Left cardiac atrium (tissue), 4 donors: ENCODE results near the gene AFF1. TPM values are rescaled to one million over a fixed set of nuclear protein-coding genes. Genes with fewer than 3 reads are reported as not detected.
"Not testable (repeated sequence)": the region's sequence is repeated elsewhere in the genome, so short reads cannot be mapped to it uniquely, and the experiment has no call there.

Source experiments
- ATAC-seq, 2 donors: fragments of 200-7000 bp; cut with Tn5 transposase; one replicate each; pipeline ENCODE4 v1.9.1; 2020; ENCODE audit warnings: mild to moderate bottlenecking in 2 of 2, moderate library complexity in 2 of 2
- DNase-seq: peaks from one replicate; pipeline ENCODE4 v3.0.0-alpha.2; 2020
- intact Hi-C, 2 donors: fragments of 100-400 bp; cut with DNase I; formaldehyde crosslinking; loops; one replicate each; pipeline versions ENCODE4 v1.14.1 to v1.15.1; 2022 to 2023
- total RNA-seq, 2 donors: library from RNA; stranded (reverse); fragmentation: NEBNext Ultra II Directional; extraction: Animal tissue kit (Norgen Biotek cat#: 25700); gene quantifications; one replicate each; pipeline ENCODE4 v1.2.1, GENCODE V29; 2021
- donor health status: DM: no; HTN: yes; CAD: no.
- donor health status: DM: no; HTN: yes; CAD: no; lungs with severe emphysema.
- donor health status: DM: yes; HTN: yes; CAD: no.
- donor health status: Dilated cardiomyopathy.

The AFF1 gene
- total RNA-seq, 2 donors from 2014 or later, result 68.1 to 78.4 TPM

DNA sequence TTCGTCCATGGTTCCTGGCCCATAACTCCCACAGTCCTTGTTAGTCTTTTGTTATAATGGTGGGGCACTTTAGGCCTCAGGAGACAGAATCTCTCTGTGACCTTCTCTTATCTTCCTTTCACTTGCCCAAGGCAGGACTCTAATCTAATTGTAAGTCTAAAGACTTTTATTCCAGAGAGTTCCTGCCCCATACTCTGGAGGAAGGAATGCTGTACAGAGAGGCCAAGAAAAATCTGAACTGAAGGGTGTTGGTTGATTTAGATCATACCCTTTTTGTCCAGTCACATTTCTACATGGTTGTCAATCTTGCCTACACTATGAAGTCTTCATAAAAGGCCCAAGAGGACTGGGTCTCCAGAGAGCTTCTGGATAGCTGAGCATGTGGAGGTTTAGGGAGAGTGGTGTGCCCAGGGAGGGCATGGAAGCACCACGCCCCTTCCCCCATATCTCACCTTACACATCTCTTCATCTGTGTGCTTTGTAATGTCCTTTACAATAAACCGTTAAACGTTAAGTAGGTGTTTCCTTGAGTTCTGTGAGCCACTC is 84.5 kb downstream of the AFF1 start:
- intact Hi-C loops, result no loop called here
- ATAC-seq (no peak), DNase-seq (no peak)

DNA sequence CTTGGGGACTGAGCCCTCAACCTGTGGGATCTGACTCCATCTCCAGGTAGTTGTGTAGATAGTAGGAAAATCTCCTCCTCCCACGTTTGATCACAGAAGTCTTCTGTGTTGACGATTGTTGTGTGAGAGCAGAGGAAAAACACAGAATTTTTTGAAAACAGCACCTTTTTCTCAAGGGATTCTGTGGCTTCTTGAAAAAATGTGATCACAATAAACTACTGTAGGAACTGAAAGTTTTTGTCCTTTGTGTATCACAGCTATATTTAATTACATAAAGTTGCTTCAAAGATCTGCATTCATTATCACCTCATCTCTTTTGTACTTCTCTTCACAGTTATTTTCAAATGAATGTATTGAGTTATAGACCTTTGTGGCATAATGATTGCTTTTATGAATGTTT is 85.1 kb downstream of the AFF1 start:
- no peak for DNase-seq
- no peak for ATAC-seq
- intact Hi-C loops, result no loop called here

DNA sequence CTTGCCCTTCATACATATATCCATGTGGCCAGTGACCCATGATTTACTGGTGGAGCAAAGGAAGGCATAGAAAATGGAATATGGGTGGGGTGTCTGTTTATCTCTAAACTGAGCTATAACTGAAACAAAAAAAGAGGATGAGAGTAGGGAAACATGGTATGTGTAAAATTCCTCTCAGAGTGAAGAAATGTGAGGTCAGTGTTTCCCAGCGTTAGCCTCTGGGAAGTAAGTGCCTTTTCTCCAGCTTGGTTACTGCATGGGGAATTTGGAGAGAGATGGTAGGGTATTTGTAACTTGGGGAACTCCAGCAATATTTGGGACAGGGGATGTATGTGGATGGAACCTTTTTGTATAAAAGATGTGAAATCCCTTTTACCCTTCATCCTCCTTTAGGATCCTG is 89.4 kb downstream of the AFF1 start:
- DNase-seq, result no peak
- ATAC-seq, result no peak
- intact Hi-C loops, result no loop called here

DNA sequence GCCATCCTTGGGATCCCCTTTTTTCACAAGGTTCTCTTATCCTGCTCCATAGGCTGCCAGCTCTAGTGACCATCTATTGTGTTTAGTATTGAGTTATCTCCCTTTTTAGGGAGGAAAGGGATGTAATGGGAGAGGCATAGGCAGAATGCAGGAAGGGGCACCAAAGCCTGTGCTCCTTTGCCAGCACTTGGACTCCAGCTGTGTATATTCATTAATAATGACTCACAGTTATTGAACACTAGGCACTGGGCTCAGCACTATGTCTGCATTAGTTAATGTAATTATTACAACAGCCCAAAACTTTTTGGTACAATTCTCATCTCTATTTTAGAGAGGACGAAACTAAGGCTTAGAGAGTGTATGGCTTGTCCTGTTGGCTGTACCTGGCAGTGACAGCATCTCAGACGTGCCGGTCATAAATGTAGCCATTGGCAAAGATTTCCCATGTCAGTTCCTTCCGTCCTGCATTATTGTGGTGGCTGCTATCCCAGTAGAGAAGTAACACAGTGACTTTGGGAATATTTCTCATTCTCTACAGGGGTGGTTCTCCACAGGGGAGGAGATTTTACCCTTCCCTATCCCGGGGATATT is 90.3 kb downstream of the AFF1 start:
- intact Hi-C loops, result no loop called here
- no peak for ATAC-seq

DNA sequence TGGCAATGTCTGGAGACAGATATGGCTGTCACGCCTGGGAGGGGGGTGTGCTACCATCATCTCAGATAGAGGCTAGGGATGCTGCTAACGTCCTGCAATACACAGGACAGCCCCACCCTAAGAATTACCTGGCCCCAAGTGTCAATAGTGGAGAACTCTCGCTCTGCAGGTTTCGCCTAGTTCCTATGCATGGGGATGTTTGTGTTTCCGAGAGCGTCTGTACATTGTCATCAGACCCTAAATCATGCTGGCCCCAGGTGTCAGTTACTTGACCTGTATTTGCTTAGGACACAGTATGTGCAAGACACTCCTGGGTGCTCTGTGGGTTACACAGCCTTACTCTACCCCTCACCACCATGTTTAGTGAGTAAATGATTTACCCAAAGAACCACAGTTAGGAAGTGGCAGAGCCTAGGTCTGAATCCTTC is 90.8 kb downstream of the AFF1 start:
- no peak for ATAC-seq
- no peak for DNase-seq
- intact Hi-C loops, result no loop called here

More for the DNA sequence above, 90.3 kb downstream of the AFF1 start:
- DNase-seq, result no peak

DNA sequence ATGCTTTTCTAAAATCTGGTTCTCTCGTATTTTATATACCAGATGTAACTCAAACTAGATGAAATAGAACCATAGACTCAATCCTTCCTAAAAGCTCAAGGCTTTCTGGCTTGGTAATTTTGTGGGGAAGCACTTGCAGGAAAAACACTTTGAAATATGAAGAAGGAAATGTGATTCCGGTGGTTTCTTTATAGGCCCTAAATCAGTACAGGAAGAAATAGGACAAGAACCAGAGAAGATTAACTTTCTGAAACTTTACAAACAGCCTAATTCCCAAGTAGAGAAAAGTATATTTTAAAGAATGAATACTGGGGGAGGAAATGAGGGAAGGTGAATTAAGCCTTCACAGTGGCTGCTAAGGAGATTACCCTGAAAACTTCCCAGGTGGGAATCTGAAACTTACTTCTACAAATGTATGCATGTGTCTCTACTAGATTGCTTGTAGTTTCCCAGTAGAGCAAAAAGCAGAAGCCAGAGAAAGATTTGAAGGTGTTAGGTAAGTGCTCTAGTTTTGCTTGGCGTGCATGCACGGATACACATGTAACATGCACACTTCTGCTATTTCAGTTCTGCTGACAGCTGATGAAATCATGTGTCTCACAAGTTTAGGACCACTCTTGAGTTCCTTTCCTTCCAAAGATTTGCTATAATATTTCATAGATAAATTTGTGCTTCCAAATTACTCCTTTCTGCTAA is 92.1 kb downstream of the AFF1 start:
- peak; percentile 17 to 56 for ATAC-seq
- no peak for DNase-seq
- intact Hi-C loops, result no loop called here

DNA sequence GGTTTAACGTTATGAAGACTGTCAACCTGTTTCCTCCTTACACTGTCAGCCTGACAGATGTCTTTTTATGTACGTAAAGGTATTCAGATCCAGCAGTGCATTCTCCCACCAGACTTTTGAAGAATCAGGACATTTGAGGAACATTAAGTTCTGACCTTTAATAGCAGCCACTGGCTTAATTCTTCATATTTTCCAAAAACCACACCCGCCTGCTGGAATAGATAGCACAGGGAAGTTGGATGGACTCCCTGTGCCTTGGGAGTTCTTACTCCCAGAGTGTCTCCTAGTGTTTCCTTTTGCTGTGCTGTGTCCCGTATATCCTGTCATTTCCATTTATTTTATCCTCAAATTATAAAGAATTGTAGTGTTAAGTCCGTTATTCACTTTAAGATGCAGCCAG is 94.5 kb downstream of the AFF1 start:
- ATAC-seq, result peak; percentile 48 to 67
- intact Hi-C loops, result no loop called here

DNA sequence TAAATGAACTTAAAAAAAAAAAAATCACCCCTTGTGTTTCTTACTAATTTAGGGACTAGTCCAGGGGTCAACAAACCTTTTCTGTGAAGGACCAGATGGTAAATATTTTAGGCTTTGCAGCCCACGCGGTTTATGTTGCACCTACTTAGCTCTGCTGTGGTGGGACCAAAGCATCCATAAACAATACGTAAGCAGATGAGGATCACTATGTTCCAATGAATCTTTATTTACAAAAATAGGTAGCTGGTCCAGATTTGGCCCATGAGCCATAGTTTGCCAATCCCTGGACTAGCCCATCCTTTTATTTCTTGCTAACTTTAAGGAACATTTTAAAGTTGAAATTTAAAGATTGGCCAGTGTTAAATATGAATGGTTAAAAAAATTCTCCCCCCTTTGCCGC is 95.3 kb downstream of the AFF1 start:
- no peak for ATAC-seq
- intact Hi-C loops, result no loop called here
- DNase-seq, result no peak

More for the DNA sequence above, 94.5 kb downstream of the AFF1 start:
- DNase-seq, result peak; percentile 39

DNA sequence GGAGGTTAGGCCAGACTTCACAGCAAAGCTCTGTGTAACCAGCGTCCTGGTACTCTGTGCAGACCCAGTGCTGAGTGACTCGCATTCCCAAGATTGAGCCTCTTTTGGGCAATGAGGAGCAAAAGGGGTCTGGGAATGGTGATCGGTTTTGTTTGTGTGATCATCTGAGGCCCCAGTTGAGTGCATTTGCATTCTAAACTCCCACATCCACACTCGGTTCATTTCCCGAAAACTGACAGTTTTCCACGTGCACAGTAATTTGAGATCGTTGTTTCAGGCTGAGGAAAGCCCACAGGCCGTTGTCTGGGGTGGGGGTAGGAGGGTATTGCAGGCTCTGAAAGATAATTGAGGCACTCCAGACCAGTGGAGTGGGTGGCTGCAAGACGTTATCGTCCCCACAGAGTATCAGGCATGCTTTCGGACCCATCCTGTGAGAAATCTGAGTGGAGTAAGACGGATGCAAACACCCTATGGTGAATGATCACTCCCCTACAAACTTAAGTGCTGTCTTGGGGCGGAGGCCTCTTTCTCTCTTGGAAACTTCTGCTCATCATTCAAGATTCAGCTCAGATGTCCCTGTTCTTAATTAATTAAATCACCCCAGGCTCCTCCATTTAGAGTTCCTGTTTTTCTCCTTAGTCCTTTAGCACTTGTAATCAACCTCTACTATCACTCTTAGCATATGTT is 96.1 kb downstream of the AFF1 start:
- ATAC-seq (peak; percentile 13 to 28), DNase-seq (no peak)
- intact Hi-C loops, result no loop called here

DNA sequence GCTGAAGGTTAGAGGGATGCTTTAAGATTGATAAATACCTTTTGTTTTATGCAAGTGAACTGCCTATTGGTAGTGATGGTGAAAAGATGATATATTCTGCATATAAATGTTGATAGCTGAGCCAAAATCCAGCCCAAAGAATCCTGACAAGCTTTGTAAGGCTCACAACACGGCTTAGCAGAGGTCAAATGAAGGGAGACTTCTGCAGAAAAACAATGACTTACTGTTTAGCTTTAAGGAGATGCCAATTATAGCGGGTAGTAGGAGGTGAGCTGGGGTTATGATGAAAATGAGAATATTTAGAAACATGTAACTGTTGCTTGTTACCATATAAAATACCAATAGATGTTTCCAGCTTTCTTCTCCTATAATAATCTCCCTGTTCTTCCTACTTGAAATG is 97.1 kb downstream of the AFF1 start:
- intact Hi-C loops, result no loop called here
- ATAC-seq (no peak), DNase-seq (no peak)

DNA sequence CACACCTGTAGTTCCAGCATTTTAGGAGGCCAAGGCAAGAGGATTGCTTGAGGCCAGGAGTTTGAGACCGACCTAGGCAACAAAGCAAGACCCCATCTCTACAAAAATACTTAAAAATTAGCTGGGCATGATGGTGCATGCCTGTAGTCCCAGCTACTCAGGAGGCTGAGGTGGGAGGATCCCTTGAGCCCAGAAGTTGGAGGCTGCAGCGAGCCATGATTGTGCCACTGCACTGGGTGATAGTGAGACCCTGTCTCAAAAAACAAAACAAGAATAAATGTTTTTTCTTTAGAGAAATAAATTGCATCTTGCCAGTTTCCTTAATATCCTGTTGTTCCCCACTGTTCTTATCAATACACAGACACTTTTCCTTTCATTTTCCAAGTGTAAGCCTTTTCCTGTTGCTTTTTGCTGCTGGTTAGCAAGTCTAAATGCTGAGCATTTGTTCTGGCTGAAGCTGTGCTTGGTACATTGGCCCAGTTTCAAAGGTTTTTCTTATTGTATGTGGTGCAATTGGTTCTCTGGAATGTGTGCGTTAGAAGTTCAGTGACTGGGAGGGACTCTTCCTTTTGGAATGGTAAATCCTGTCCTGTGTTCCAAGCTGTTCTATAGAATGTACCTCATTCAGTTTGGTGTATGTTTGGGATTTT is 98.2 kb downstream of the AFF1 start:
- DNase-seq, result no peak
- intact Hi-C loops, result no loop called here
- peak; percentile 21 to 31 for ATAC-seq

DNA sequence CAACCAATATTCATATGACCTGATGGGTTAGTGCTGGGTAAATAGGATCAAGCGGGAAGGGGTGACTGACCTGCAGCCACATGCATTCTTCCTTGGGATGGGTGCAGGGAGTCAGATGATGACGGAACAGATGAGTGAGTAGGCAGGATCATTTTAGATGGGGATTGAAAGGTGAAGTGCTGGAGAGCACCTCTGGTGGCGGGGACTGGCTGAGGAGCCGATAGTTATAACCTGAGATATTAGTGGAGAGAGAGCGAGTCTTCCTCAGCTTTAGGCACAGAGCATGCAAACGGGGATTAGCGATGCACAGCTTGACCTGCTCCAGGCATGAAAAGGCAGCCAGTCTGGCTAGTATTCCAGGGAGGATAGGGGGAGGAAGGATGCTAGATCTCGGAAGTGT is 99.1 kb downstream of the AFF1 start:
- intact Hi-C loops, result no loop called here
- DNase-seq, result no peak
- ATAC-seq, result no peak

DNA sequence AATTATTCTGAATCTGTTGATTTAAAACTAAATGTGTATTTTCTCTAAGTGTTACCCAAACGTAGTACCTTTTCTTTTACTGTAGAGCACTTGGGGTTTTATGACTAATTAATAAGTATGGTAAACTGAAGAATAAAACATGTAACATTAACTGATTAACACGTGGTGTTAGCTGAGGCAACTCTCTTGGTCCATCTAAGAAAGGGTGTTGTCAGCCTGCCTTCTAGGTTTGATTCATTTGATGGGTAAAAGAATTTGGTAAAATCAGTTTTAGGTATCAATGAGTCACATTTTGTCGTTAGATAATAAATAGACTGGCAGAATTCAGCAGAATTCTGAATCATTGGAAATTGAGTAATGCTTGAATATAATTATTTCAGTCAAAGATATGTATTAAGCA is 99.7 kb downstream of the AFF1 start:
- intact Hi-C loops, result no loop called here
- no peak for DNase-seq

DNA sequence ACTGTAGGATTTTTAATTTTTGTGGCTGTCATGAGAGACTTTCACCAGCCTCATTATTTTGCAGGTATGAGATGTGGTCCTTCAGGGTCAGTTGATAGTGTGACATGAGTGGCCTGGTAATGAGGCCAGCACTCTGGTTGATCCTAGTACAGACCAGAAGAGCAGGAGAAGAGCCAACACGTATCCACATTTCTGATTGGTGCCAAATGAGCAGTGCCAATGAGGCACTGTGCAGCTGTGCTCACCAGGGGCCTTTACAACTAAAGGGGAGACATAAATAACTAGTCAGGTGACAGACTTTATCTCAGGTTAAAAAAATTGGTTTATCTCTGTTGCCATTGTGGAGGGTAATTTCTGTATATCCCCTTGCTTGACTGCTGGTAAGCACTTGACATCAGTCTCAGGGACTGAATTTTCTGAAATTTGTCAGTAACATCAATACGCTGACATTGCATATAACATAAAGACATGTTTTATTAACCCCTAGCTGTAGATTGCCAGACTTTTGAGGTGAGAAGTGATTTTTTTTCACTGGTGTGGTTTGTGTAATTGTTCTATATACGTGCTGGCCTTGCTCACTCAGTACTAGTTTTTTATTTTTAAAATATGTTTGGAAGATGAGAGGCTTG is 101.2 kb downstream of the AFF1 start:
- peak in 1 of 2 donors; percentile 19 for ATAC-seq
- no peak for DNase-seq
- intact Hi-C loops, result no loop called here

More for the DNA sequence above, 99.7 kb downstream of the AFF1 start:
- ATAC-seq, result no peak

DNA sequence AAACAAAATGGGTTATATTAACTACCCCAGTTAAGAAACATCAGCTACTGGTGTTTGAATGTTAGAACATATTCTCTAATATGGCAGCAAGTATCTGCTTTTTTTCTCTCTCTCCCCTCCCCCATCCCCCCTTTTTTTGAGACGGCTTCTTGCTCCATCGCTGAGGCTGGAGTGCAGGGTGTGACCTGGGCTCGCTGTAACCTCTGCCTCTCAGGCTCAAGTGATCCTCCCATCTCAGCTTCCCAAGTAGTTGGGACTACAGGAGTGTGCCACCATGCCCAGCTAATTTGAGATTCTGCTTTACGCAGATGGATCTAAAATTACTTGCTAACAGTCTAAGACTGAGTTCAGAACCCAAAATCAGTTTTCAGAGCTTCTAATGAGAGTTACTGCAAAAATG is 101.9 kb downstream of the AFF1 start:
- ATAC-seq, result no peak
- intact Hi-C loops, result no loop called here
- DNase-seq, result no peak

DNA sequence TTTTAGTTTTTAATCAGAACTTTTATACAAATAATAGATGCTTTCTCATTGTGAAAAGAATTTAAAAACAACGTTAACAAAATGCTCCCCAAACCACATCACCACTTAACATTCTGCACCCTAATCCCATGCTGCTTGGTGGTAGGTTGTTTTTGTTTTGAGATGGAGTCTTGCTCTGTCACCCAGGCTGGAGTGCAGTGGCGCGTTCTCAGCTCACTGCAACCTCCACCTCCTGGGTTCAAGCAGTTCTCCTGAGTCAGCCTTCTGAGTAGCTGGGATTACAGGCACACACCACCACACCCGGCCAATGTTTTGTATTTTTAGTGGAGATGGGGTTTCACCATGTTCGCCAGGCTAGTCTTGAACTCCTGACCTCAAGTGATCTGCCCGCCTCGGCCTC is 102.4 kb downstream of the AFF1 start:
- ATAC-seq, DNase-seq, intact Hi-C loops: not testable (repeated sequence)

DNA sequence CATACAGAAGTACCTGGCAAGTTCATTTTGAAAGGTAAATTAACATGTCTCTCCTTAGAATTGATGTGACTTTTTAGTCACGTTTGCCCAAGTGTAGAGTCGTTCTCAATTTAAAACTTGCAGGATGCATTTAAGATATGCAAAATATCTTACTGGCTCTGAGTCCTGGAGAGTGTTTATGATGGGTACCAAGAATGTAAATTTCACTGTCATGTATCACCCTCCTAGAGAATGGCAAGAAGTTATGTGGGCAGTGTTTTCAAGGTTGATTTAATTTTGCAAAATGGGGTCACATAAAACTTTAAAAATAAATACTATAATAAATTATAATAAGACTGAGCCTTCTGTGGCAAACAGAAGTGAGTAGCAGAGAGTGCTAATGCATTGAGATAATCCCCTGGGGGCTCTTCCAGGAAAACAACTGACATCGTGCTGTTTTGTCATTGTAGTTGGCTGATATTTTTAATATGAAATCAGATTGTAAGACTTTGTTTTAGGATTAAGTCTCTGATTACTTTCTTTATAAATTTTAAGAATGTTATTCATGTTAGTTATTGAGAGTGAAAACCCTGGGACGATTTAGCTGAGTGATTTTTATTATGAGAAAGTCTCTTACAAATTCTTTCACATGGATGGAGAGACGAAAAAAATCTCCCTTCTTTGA is 103.0 kb downstream of the AFF1 start:
- DNase-seq, result no peak
- ATAC-seq, result no peak
- intact Hi-C loops, result no loop called here

DNA sequence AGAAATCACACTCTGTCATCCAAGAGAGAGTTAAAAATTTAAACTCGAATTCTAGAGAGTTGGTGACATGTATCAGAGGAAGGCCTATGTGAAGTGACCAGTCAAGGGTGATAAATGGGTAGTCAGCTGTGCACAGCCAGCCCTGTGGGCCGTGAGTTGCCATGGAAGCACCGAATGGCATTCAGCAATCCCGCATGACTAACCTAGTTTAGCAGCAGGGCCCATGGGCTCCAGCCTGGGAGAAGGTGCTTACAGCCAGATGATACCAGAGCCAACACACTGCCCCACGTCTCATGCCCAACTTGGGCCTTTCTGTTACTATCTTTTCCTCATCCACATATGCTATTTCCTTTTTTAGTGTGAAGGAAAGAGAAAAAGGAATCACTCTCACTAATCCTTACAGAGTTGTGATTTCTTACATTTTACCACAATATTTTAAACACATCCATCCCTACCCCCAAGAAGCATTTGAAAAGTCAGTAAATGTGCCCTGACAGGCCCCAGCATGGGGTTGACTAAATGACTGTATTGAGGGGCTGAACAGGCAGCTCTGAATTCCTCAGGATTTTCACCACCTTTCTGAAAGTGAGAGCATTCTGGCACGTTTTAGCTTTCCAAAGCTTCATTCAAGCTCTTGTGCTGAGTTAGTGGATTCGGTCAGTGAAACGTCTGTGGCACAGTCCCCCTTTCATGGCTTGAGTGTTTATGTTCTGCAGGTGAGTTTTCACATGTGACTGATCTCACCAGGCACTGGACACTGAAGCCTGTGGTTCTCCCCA is 104.2 kb downstream of the AFF1 start:
- ATAC-seq (peak; percentile 87 to 90), DNase-seq (peak; percentile 75)
- intact Hi-C loops, result no loop called here
